ENCODE data around the gene PRPF6.

DNA sequence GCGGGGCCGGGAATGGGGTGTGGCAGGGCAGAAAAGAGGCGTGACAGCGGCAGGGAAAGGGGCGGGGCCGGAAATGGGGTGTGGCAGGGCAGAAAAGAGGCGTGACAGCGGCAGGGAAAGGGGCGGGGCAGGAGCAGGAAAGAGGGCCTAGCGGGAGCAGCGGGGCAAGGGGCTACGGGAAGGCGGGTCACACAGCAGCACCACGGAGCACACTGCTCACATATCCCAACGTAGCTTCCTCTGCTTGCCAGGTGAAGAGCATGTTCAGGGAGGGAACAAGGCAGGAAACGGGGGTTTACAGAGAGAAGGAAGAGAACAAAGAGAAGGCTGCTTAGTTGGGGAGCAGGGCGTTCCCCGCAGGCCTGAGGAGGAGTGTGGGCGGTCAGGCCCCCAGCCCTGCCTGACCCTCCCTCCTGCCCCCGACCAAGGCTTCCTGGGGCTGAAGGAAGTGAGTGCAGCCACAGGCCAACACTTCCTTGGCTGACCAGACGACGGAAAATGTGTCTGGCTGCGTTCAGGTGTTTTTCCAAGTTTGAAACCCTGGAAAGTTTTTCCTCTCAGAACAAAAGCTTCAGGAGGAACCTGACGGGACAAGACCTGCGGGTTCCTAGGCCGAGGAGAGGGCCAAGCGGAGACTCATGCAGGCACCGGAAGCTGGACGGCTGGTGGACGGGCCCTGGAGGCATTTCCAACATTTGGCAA, 38.5 kb upstream of the PRPF6 start:
- TF ChIP-seq ZNF70 (CRISPR knock-in tag; IDR thresholded peaks at IDR 0.05) (no peak), ESRRG (CRISPR knock-in tag; IDR thresholded peaks at IDR 0.05) (no peak), ARNTL (CRISPR knock-in tag; IDR thresholded peaks at IDR 0.05; ENCODE audit: borderline replicate concordance, low read depth) (no peak), ZFP3 (CRISPR knock-in tag; IDR thresholded peaks at IDR 0.05) (no peak), PPARA (CRISPR knock-in tag; IDR thresholded peaks at IDR 0.05; ENCODE audit: borderline replicate concordance) (no peak), ZNF8 (CRISPR knock-in tag; IDR thresholded peaks at IDR 0.05) (no peak), GLIS3 (CRISPR knock-in tag; IDR thresholded peaks at IDR 0.05) (no peak), CSDC2 (CRISPR knock-in tag; IDR thresholded peaks at IDR 0.05) (no peak), SNAI2 (CRISPR knock-in tag; IDR thresholded peaks at IDR 0.05) (no peak), ZFP30 (CRISPR knock-in tag; IDR thresholded peaks at IDR 0.05) (no peak)
- TF ChIP-seq, protein P1, sequence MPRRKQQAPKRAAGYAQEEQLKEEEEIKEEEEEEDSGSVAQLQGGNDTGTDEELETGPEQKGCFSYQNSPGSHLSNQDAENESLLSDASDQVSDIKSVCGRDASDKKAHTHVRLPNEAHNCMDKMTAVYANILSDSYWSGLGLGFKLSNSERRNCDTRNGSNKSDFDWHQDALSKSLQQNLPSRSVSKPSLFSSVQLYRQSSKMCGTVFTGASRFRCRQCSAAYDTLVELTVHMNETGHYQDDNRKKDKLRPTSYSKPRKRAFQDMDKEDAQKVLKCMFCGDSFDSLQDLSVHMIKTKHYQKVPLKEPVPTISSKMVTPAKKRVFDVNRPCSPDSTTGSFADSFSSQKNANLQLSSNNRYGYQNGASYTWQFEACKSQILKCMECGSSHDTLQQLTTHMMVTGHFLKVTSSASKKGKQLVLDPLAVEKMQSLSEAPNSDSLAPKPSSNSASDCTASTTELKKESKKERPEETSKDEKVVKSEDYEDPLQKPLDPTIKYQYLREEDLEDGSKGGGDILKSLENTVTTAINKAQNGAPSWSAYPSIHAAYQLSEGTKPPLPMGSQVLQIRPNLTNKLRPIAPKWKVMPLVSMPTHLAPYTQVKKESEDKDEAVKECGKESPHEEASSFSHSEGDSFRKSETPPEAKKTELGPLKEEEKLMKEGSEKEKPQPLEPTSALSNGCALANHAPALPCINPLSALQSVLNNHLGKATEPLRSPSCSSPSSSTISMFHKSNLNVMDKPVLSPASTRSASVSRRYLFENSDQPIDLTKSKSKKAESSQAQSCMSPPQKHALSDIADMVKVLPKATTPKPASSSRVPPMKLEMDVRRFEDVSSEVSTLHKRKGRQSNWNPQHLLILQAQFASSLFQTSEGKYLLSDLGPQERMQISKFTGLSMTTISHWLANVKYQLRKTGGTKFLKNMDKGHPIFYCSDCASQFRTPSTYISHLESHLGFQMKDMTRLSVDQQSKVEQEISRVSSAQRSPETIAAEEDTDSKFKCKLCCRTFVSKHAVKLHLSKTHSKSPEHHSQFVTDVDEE (CRISPR knock-in tag; IDR thresholded peaks at IDR 0.05): no peak
- TF ChIP-seq, protein P2, sequence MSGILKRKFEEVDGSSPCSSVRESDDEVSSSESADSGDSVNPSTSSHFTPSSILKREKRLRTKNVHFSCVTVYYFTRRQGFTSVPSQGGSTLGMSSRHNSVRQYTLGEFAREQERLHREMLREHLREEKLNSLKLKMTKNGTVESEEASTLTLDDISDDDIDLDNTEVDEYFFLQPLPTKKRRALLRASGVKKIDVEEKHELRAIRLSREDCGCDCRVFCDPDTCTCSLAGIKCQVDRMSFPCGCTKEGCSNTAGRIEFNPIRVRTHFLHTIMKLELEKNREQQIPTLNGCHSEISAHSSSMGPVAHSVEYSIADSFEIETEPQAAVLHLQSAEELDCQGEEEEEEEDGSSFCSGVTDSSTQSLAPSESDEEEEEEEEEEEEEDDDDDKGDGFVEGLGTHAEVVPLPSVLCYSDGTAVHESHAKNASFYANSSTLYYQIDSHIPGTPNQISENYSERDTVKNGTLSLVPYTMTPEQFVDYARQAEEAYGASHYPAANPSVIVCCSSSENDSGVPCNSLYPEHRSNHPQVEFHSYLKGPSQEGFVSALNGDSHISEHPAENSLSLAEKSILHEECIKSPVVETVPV (CRISPR knock-in tag; IDR thresholded peaks at IDR 0.05): no peak
- TF ChIP-seq, protein P3, sequence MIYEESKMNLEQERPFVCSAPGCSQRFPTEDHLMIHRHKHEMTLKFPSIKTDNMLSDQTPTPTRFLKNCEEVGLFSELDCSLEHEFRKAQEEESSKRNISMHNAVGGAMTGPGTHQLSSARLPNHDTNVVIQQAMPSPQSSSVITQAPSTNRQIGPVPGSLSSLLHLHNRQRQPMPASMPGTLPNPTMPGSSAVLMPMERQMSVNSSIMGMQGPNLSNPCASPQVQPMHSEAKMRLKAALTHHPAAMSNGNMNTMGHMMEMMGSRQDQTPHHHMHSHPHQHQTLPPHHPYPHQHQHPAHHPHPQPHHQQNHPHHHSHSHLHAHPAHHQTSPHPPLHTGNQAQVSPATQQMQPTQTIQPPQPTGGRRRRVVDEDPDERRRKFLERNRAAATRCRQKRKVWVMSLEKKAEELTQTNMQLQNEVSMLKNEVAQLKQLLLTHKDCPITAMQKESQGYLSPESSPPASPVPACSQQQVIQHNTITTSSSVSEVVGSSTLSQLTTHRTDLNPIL (CRISPR knock-in tag; IDR thresholded peaks at IDR 0.05; ENCODE audit: low read depth): no peak
- TF ChIP-seq, protein P4, sequence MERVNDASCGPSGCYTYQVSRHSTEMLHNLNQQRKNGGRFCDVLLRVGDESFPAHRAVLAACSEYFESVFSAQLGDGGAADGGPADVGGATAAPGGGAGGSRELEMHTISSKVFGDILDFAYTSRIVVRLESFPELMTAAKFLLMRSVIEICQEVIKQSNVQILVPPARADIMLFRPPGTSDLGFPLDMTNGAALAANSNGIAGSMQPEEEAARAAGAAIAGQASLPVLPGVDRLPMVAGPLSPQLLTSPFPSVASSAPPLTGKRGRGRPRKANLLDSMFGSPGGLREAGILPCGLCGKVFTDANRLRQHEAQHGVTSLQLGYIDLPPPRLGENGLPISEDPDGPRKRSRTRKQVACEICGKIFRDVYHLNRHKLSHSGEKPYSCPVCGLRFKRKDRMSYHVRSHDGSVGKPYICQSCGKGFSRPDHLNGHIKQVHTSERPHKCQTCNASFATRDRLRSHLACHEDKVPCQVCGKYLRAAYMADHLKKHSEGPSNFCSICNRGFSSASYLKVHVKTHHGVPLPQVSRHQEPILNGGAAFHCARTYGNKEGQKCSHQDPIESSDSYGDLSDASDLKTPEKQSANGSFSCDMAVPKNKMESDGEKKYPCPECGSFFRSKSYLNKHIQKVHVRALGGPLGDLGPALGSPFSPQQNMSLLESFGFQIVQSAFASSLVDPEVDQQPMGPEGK (CRISPR knock-in tag; IDR thresholded peaks at IDR 0.05; ENCODE audit: borderline replicate concordance): no peak

Data from SK-N-SH treated with all-trans-retinoic acid at 6 μM for 48 hours (cell line).